GM12872 (cell line): ENCODE measurements around the gene RPP38.

ENCODE experiments used
- CTCF ChIP-seq: IDR thresholded peaks from 3 replicates; pipeline ENCODE4 v1.5.1; 2011; ENCODE audit warnings: low read depth, mild to moderate bottlenecking, low read length, moderate library complexity; ENCODE audit not compliant: insufficient read depth

RPP38 gene

GRCh38 chr10:15067154-15067553, 30.0 kb upstream of the RPP38 start:
- TF ChIP-seq CTCF = no peak

- TF ChIP-seq CTCF = no peak
Measured at GRCh38 chr10:15068802-15069201, 28.4 kb upstream of the RPP38 start.

- TF ChIP-seq CTCF = no peak
Measured at GRCh38 chr10:15069230-15069629, 27.9 kb upstream of the RPP38 start.

GRCh38 chr10:15072358-15072757, 24.8 kb upstream of the RPP38 start:
- TF ChIP-seq CTCF = no peak

- no peak for TF ChIP-seq CTCF
Measured at GRCh38 chr10:15075421-15075820, 21.7 kb upstream of the RPP38 start.

- TF ChIP-seq CTCF = no peak
Measured at GRCh38 chr10:15083674-15084501, 13.3 kb upstream of the RPP38 start.

GRCh38 chr10:15084502-15084922, 12.6 kb upstream of the RPP38 start:
- no peak for TF ChIP-seq CTCF
